GM12872 (cell line): ENCODE results near the gene YES1.

ENCODE experiments used
- TF ChIP-seq, protein P1 (sequence below): IDR thresholded peaks from 3 replicates; pipeline ENCODE4 v1.5.1; 2011; ENCODE audit warnings: low read depth, mild to moderate bottlenecking, low read length, moderate library complexity; ENCODE audit not compliant: insufficient read depth

Gene YES1

DNA sequence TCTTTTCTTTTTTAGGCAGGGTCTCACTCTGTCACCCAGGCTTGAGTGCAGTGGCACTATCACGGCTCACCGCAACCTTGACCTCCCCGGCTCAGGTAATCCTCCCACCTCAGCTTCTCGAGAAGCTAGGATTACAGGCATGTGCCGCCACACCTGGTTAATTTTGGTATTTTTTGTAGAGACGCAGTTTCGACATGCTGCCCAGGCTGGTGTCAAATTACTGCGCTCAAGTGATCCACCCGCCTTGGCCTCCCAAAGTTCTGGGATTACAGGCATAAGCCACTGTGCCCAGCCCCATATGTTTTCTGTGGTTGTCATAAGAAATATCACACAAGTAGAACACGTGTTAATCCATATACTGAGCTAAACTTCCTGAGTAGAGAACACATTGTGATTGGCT, 114.2 kb downstream of the YES1 start:
- TF ChIP-seq, protein P1, sequence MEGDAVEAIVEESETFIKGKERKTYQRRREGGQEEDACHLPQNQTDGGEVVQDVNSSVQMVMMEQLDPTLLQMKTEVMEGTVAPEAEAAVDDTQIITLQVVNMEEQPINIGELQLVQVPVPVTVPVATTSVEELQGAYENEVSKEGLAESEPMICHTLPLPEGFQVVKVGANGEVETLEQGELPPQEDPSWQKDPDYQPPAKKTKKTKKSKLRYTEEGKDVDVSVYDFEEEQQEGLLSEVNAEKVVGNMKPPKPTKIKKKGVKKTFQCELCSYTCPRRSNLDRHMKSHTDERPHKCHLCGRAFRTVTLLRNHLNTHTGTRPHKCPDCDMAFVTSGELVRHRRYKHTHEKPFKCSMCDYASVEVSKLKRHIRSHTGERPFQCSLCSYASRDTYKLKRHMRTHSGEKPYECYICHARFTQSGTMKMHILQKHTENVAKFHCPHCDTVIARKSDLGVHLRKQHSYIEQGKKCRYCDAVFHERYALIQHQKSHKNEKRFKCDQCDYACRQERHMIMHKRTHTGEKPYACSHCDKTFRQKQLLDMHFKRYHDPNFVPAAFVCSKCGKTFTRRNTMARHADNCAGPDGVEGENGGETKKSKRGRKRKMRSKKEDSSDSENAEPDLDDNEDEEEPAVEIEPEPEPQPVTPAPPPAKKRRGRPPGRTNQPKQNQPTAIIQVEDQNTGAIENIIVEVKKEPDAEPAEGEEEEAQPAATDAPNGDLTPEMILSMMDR: no peak

DNA sequence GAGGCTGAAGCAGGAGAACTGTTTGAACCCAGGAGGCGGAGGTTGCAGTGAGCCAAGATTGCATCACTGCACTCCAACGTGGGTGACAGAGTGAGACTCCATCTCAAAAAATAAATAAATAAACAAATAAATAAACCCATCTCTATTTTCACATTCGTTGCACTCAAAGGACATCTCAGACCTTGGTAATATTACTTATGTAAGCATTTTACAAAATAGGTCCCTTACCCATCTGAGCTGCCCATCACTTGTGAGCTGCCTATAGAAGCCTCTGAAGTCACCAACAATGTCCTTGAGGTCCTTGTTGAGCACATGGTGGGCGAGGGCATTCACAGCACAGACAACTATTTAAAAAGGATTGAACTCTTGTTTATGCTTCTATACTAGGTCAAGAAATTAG, 115.0 kb downstream of the YES1 start:
- TF ChIP-seq, protein P1: no peak

DNA sequence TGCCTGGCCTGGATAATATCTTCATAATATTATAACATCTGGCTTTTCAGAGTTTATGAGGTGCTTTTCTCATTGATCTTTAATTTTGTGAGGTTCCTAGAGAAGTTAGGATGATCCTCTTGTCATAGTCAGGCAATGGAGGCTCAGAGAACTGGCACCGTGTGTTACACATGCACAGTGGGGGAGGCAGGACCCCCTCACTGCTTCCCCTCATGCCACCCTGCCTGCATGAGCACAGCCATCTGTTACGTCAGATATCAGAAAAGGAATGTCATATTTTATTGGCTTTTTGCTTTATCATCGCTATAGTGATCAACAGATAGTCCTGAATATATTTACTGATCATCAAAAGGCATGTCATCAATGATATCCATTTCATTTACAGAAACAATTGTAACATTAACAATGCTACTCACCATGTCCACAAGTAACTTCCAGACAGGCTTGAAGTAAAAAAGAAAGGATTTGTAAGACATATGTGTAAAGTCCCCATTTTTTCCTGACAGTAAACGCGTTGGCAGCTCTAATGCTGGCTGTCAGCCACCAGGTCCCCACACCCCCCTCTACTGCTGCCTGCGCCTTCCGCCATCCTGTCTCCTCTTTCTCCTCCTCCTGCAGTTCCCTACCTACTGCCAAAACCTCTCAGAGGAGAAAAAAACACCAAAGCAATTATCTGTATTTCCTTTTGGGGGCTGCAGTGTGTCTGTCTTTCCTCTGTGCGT, 118.4 kb downstream of the YES1 start:
- TF ChIP-seq, protein P1: no peak

DNA sequence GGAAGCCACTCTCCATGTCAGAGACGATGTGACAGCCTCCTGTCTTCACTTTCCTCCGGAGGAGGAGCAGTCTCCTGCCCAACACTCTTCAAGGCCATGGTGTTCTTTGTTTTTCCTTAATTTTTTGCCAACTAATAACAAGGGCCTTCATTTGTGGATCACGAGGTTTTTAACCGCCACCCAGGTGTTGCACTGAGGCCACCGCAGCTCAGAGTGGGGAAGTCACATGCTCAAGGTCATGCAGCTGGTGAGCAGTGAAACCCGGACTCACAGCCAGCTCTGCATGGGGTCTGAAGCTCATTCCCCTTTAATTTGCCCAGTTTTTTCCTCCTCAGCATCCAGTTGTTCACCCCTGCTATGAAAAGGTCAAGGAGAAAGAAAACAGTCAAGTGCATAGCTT, 119.2 kb downstream of the YES1 start:
- TF ChIP-seq, protein P1: no peak

DNA sequence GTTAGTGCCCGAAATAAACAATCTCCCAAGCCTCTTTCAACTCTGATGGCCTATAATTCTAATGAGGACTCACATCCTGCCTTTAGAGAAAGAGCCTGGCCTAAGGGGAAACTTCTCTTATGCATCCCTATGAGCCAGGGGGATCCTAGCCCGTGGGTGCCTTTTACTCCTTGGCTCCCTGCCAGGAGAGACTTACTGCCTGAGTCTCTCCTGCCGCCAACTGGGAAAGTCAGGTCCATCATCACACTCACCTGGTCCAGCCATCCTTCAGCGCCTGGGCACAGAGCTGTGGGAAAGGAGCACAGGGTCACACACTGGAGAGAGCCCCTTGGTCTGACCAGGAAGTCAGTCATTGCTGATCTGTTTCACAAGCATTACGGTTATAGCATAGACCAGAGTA, 123.7 kb downstream of the YES1 start:
- TF ChIP-seq, protein P1: no peak

DNA sequence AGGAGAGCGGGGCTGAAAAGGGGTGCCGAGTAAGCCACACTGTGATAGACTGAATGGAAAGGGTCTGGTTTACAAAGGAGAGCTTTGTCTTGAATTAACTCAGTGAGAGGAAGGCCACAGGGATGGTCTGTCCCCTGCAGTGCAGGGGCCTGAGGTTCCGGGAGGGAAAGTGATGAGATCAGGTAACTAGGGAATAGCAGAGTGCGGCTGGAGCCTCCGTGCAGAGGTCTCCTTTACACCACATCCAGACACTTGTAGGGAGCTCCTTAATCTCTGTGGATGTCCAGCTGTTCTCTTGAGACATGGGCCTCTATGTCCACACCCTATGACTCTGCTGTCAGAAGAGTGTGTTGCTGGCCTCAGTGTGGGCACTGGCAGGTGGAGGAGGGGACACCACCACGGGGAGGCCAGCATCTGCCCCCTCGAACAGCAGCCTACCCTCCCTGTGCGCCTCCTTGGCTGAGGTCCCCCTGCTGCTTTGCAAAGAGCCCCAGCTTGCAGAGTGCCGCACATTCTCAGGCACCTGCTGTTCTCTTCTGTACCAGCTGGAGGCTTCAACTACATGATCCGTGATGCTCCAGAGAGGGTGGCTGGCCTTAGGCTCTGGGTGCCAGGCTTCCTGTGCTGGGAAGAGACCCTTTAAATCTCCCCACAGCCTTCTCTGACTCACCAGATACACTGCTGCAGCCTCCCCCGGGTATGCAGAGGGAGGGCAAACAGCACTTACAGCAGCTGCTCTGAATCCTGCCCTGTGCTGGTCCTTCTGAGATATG, 125.5 kb downstream of the YES1 start:
- TF ChIP-seq, protein P1: no peak

DNA sequence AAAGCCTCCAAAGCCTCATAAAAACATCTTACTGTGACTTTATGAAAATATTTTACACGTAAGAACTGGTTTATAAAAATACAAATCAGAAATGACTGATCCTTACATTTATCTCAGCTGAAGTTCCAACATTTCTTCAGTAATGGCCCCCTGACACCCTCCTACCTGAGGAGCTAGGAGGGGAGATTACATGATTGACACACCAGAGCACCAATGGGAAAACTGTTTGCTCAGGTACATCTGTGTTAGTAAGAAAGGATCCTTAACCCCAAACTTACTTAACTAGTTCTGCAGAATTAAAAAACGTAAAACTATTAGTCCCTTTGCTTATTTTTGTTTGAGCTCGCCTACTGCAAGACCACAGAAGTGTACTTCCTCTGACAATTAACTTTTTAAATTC, 126.6 kb downstream of the YES1 start:
- TF ChIP-seq, protein P1: no peak
